Stomach (tissue), 9 donors: ENCODE data around the gene NOP9. TPM values are rescaled to one million over a fixed set of nuclear protein-coding genes. Genes with fewer than 3 reads are reported as not detected.

Experiments used
- DNase-seq, 2 donors: peaks; one replicate each; pipeline versions ENCODE4 v3.0.0 to v3.0.0-alpha.2; 2013 to 2019
- H3K27ac ChIP-seq, 5 donors: fragments of 200-600 bp in 4 of 5; sonication (generic) in 4 of 5; one replicate each; pipeline ENCODE4 v1.5.1; 2013 to 2019; ENCODE audit warnings: mild to moderate bottlenecking in 1 of 5, moderate library complexity in 1 of 5
- H3K27me3 ChIP-seq, 3 donors: fragments of 200-600 bp; sonication (generic); one replicate each; pipeline ENCODE4 v1.5.1; 2017 to 2019; ENCODE audit warnings: mixed run types in 1 of 3
- H3K36me3 ChIP-seq, 4 donors: fragments of 200-600 bp; sonication (generic); 1 replicate in 3 of 4; 2 replicates in 1 of 4; pipeline ENCODE4 v1.5.1; 2016 to 2019
- H3K4me1 ChIP-seq, 4 donors: fragments of 200-600 bp; sonication (generic); one replicate each; pipeline ENCODE4 v1.5.1; 2016 to 2019
- H3K4me3 ChIP-seq, 4 donors: fragments of 200-600 bp; sonication (generic) in 3 of 4; one replicate each; pipeline ENCODE4 v1.5.1; 2016 to 2019; ENCODE audit warnings: mild to moderate bottlenecking in 1 of 4
- H3K9me3 ChIP-seq, 4 donors: fragments of 200-600 bp; sonication (generic); one replicate each; pipeline ENCODE4 v1.5.1; 2016 to 2019
- EP300 ChIP-seq: sonication (generic); formaldehyde crosslinking; IDR thresholded peaks from one replicate; pipeline ENCODE4 v1.6.1; 2017; ENCODE audit warnings: antibody characterized with exemption
- POLR2A ChIP-seq, 4 donors: fragments of 450-650 bp; IDR thresholded peaks; one replicate each; pipeline ENCODE4 v1.6.1; 2016; ENCODE audit warnings: antibody characterized with exemption in 4 of 4, control low read depth in 2 of 4, mild to moderate bottlenecking in 1 of 4, moderate library complexity in 1 of 4
- POLR2AphosphoS5 ChIP-seq, 3 donors: sonication (generic); formaldehyde crosslinking; IDR thresholded peaks; one replicate each; pipeline ENCODE4 v1.6.1; 2016; ENCODE audit warnings: antibody characterized with exemption in 3 of 3
- WGBS, 5 donors: extraction: QIAGEN DNeasy Blood & Tissue Kit in 3 of 5; methylation state at CpG; one replicate each; pipeline versions ENCODE4 v1.1.5 to v1.1.7; 2013 to 2018; 5-methylcytosine and 5-hydroxymethylcytosine counted together
- intact Hi-C: fragments of 100-400 bp; cut with DNase I; formaldehyde crosslinking; loops from one replicate; pipeline ENCODE4 v1.15.1; 2023; ENCODE audit warnings: low total_unique reads
- polyA plus RNA-seq, 3 donors: library from polyadenylated mRNA; stranded (reverse); fragments of 200-250 nt; gene quantifications; one replicate each; pipeline ENCODE4 v1.2.3, GENCODE V29; 2013
- total RNA-seq, 5 donors: library from RNA; depleted of rRNA; stranded (reverse); fragments of >200 nt; gene quantifications; one replicate each; pipeline versions ENCODE4 v1.1.0 to v1.2.3, GENCODE V29; 2014 to 2016
- TF ChIP-seq, protein P1 (sequence below), 7 experiments: fragments of 450-650 bp in 4 of 7; fragments of 200-600 bp in 3 of 7; sonication (generic) in 3 of 7; IDR thresholded peaks; one replicate each; pipeline ENCODE4 v1.5.1; 2016 to 2019; ENCODE audit warnings: antibody characterized with exemption in 7 of 7, control low read depth in 2 of 7, mild to moderate bottlenecking in 1 of 7
- donor health status: healthy with polysubstance abuse.
- donor health status: Bipolar disorder and iron deficiency.
- donor health status: healthy.

NOP9 gene
- total and polyA plus RNA-seq, 8 donors: 5.4 to 25.7 (median 11.5) TPM

DNA sequence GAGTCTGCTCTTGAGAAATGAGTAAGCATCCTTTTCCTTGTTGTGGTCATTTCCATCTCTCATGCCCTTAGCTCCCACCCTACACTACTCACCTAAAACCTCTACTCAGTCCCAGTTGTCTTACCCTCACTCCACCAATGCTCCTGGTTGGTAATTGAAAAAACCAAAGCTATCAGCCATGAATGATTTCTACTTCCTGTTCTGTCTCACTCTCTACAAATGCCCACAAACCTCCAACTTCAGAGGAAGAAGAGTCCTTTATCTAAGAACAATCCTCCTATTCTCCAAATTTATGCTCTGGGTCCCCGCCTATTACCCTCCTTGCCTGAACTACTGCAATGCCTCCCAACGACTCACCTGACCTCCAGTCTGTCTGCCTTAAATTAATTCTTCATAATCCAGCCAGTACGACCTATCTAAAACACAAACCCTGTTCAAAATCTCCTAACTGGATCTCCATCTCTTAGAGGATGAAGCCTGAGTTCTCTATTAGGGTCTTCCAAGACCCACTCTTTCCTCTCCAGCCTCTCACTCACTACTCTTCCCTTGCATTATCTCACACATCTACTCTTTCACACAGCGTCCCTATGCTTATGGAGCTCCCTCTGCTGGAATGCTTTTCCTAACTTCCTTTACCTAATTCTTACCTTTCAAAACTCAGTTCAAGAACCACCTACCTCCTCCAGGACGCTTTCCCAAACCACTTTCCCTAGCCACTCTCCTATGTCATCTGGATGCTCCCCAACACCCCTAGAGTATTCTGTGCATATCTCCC, 2.3 kb upstream of the NOP9 start:
- Histone ChIP-seq H3K27me3 (no peaks in the 10 kb centered on the region), H3K27ac (peak overlapping the region in 3 of 5 donors; percentile 12 to 42 (median 34)), H3K9me3 (no peaks in the 10 kb centered on the region), H3K36me3 (peaks cover 19 to 53% (median 46%) of the 10 kb centered on the region in 4 donors), H3K4me3 (no peak overlapping the region), H3K4me1 (peaks cover 20 to 56% (median 46%) of the 10 kb centered on the region in 4 donors)
- DNase-seq: peak in 1 of 2 donors; percentile 58
- 36 to 46% (median 43%) methylated on average over 5 of the region's 5 CpGs for WGBS, 5 donors
- intact Hi-C loops: loop anchor here (10.0 kb wide), 1 partner anchor 53 kb away; the partner anchor contains the start of gene TINF2
- TF ChIP-seq POLR2A (IDR thresholded peaks at IDR 0.05): no peak
- TF ChIP-seq POLR2AphosphoS5 (IDR thresholded peaks at IDR 0.05): no peak
- TF ChIP-seq, protein P1, sequence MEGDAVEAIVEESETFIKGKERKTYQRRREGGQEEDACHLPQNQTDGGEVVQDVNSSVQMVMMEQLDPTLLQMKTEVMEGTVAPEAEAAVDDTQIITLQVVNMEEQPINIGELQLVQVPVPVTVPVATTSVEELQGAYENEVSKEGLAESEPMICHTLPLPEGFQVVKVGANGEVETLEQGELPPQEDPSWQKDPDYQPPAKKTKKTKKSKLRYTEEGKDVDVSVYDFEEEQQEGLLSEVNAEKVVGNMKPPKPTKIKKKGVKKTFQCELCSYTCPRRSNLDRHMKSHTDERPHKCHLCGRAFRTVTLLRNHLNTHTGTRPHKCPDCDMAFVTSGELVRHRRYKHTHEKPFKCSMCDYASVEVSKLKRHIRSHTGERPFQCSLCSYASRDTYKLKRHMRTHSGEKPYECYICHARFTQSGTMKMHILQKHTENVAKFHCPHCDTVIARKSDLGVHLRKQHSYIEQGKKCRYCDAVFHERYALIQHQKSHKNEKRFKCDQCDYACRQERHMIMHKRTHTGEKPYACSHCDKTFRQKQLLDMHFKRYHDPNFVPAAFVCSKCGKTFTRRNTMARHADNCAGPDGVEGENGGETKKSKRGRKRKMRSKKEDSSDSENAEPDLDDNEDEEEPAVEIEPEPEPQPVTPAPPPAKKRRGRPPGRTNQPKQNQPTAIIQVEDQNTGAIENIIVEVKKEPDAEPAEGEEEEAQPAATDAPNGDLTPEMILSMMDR (IDR thresholded peaks at IDR 0.05): peak in 3 of 7 experiments; percentile 0 to 57 (median 40)
- no peak for TF ChIP-seq EP300

DNA sequence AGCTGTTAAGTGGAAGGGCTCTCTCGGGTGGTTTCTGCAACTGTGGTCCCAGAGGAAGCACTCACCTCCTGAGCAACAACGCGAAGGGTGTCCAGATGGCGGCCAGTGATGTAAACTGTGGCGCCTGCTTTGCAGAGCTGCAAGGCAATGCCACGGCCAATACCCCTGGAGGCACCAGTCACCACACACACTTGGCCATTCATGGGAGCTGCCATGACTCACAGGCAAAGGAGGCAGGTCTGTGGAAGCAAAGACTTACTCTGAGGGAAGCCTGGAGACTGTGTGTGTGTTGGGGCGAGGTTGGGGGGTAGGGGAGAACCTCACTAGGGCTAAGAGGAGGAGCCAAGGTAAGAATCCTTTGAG, 777 bp upstream of the NOP9 start:
- Histone ChIP-seq H3K4me3 (peak overlapping the region; percentile 78 to 96 (median 89)), H3K27ac (peak overlapping the region; percentile 88 to 94 (median 91)), H3K9me3 (no peaks in the 10 kb centered on the region), H3K27me3 (no peaks in the 10 kb centered on the region), H3K36me3 (peaks cover 33 to 54% (median 51%) of the 10 kb centered on the region in 4 donors), H3K4me1 (peaks cover 20 to 63% (median 46%) of the 10 kb centered on the region in 4 donors)
- TF ChIP-seq POLR2AphosphoS5 (IDR thresholded peaks at IDR 0.05): no peak
- TF ChIP-seq EP300: no peak
- TF ChIP-seq, protein P1 (IDR thresholded peaks at IDR 0.05): no peak
- no peak for TF ChIP-seq POLR2A (IDR thresholded peaks at IDR 0.05)
- intact Hi-C loops: loop anchor here (10.0 kb wide), 1 partner anchor 54 kb away; the partner anchor contains the start of gene TINF2
- DNase-seq: peak in 1 of 2 donors; percentile 56
- 36 to 46% (median 42%) methylated on average over 7 of the region's 7 CpGs for WGBS, 5 donors

DNA sequence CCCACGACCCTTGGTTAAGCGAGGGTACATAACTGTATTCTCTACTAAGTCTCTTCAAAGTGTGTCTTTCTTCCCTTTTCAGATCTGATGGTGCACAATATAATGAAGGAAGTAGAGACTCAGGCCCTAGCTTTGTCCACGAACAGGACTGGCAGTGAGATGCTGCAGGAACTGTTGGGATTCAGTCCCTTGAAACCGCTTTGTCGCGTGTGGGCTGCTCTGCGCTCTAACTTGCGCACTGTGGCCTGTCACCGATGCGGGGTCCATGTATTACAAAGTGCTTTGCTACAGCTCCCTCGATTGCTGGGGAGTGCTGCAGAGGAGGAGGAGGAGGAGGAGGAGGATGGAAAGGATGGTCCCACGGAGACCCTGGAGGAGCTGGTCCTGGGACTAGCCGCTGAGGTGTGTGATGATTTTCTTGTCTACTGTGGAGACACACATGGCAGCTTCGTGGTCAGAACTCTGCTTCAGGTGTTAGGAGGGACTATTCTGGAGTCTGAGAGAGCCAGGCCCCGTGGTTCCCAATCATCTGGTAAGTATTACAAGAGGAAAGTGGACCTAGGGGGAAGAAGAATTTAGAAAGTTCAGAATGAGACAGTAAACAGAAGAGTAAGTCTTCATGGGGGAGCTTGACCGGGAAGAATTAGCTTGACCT, 803 bp downstream of the NOP9 start:
- intact Hi-C loops: no loop called here
- no peaks in the 10 kb centered on the region for H3K9me3 ChIP-seq
- WGBS, 5 donors: 23 to 26% (median 26%) methylated on average over 16 of the region's 16 CpGs
- DNase-seq: no peak
- no peaks in the 10 kb centered on the region for H3K27me3 ChIP-seq
- TF ChIP-seq POLR2A (IDR thresholded peaks at IDR 0.05): no peak
- no peak for TF ChIP-seq EP300
- TF ChIP-seq, protein P1 (IDR thresholded peaks at IDR 0.05): no peak
- TF ChIP-seq POLR2AphosphoS5 (IDR thresholded peaks at IDR 0.05): no peak
- H3K4me3 ChIP-seq: peak overlapping the region; percentile 78 to 96 (median 89)
- peaks cover 20 to 63% (median 46%) of the 10 kb centered on the region in 4 donors for H3K4me1 ChIP-seq
- peaks cover 47 to 55% (median 54%) of the 10 kb centered on the region in 4 donors for H3K36me3 ChIP-seq
- H3K27ac ChIP-seq: peak overlapping the region in 4 of 5 donors; percentile 88 to 94 (median 90)

DNA sequence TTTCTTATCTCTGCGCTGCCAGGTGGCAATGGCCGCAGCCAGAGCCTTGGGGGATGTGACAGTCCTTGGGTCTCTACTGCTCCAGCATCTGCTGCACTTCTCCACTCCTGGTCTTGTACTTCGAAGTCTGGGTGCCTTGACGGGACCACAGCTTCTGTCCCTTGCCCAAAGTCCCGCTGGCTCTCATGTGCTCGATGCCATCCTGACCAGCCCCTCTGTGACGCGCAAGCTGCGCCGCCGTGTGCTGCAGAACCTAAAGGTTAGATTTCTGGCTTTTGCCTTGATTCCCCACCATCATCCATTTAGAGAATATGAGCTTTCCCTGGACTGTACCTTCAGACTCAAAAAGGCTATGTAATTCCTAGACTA, 4.4 kb downstream of the NOP9 start:
- no peaks in the 10 kb centered on the region for H3K27me3 ChIP-seq
- peaks cover 29 to 58% (median 43%) of the 10 kb centered on the region in 4 donors for H3K4me1 ChIP-seq
- WGBS, 5 donors: 94 to 97% (median 96%) methylated on average over 11 of the region's 11 CpGs
- peaks cover 54 to 75% (median 65%) of the 10 kb centered on the region in 4 donors for H3K36me3 ChIP-seq
- no peak for DNase-seq
- no peak overlapping the region for H3K27ac ChIP-seq
- intact Hi-C loops: no loop called here
- no peak overlapping the region for H3K4me3 ChIP-seq
- no peak for TF ChIP-seq EP300
- TF ChIP-seq POLR2AphosphoS5 (IDR thresholded peaks at IDR 0.05): no peak
- TF ChIP-seq, protein P1 (IDR thresholded peaks at IDR 0.05): no peak
- TF ChIP-seq POLR2A (IDR thresholded peaks at IDR 0.05): no peak
- H3K9me3 ChIP-seq: no peaks in the 10 kb centered on the region
